ENCODE data around the gene CDH2.

Gene CDH2

DNA sequence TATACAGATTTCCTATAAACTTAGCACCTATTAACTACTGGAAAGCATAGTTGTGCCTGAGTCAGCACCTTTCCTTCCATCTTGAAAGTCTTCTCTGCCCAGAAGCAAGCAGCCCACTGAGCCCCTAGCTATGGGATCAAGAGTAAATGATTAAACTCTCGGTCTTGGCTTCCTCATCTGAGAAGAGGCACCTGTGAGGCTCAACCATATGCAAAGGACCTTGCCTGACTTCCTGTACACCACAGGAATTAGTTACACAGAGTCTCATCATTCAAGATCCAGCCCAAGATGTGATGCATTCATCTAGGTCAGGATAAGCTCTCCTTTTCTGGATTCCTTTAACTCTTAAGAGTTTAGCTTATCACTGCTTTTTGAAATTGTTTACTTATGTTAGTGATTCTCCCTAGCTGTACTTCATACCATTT lies 96.0 kb downstream of the CDH2 start:
- DNase-seq, result peak; percentile 45

DNA sequence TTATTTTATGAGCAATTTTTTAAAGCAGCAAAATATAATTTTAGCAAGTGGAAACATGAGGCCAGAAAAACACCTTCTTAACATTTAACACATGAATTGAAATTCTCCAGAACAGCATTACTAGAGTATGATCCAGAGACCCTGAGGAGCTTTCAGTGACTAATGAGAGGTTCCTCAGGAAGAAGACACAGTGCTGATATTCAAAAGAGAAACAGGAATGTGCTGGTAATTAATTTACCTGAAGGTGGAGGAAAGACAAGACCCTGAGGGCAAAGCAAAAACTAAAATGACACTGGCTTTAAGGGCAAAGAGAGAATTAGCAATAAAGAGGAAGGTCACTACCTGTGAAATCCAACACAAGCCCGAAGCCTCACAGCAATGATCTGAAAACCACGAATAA lies 97.0 kb downstream of the CDH2 start:
- no peak for DNase-seq

DNA sequence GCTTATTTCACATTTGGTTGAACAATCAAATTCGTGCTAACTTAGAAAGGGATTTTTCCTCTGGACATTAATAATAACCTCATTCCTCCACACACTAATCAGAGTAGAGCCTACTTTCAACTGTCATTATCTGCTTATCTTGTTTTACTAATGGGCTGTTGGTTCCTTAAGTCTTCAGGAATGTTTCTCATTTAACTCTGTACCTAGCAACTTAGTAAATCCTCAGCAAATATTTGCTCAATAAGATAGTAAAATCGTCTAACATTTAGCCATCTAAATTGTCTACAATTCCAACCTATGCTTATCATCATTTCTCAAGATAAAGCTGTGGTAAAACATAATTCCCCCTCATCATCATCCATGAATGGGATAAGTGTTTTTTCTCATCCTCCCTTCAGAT lies 98.1 kb downstream of the CDH2 start:
- DNase-seq, result peak; percentile 57

DNA sequence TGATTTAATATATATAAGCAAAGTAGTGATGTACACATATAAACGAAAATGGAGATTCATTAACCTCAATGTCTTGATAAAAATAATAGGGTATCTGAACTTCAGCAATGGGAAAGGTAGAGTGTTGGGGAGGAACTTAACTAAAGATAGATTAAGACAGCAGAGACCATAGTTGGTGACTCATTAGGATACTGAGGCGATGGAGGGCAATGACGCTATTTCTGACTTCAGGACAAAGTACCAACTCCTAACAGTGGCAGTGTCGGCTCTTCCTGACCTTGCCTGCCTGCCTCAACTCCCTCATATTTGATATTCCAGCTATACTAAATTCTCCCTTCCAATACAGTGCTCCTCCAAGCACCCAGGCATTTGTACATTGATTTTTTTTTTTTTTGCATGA lies 98.6 kb downstream of the CDH2 start:
- no peak for DNase-seq

DNA sequence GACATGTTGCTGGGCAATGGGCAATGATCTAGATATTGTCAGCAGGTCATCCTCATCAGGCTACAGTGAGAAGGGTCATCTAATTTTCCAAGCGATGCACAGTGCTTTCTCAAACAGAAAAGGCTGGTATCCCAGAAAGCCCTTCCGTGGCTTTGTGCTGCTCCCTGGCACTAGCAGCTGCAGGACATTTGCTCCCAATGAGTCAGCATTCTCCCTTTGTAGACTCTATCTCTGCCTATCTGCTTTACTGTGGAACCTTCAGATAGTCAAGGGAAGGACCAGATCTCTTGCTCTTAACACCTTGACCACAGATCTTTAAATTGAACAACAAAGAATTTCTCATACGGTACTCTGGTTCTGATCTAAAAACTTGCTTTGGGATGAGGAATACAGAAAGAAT lies 101.4 kb downstream of the CDH2 start:
- DNase-seq, result peak; percentile 46

DNA sequence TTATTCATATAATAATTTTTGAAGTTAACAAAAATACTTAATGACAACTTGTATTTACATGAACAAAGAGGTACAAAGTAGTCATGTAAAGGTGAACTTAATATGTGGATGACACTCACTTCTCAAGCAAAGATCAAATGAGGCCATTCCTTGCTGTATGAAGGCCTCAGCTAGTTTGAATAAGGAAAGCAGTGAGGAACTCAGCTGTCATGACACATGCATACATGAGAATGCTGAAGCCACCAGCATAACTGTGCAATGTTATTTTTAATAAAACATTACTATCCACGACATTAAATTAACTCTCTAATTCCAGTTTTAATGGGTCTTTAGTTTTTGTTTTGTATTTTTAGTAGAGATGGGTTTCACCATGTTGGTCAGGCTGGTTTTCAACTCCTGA lies 102.9 kb downstream of the CDH2 start:
- peak; percentile 18 for DNase-seq

DNA sequence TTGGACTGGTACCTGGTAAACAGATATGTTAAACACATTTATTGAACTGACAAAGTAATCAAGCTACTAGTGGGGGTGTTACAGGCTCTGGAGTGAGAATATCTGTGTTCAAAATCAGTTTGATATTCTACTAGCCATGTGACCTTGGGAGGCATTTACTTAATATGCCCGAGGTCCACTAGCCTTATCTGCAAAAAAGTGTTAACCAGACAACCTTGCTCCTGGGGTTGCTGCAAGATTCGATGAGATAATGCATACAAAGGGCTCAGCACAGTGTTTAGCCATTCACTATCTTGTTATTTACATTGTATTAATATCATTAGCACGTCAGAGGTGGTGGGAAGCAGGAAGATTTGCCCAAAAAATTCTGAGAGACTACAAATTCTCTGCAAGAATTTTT lies 103.3 kb downstream of the CDH2 start:
- DNase-seq, result no peak

DNA sequence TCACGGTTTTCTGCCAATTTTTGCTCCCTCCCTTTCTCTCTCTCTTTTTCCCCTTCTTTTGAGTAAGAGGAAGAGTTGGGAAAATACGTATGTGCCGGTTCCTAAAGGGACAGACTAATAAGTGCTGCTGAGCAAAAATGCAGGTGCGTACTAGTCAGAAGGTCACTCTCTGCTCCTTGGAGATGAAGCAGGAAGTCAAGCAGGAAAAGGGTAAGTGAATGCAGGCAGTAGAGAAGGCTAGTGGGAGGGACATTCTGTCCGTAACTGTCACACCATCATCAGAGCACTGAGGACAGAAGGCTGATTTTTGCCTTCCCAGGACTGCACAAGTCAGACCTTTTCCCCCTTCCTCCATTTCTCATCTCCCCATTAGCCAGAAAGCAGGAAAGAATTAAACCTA lies 105.7 kb downstream of the CDH2 start:
- no peak for DNase-seq

DNA sequence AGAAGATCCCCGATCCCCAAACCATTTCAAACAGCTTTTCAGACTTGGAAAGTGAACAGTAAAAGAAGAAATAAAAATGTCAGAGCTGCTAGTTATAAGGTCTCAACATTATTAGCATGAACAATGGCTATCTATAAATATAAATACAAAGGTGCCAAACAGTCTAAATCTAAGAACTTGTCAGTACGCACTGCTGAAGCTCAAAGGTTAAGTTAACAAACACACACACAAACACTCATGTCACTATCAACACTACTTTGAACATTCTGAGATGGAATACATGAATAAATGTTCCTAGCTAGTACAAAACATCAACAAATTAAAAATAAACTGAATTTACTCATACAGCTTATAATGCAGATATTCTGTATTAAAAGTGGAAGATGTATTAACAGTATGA lies 108.7 kb downstream of the CDH2 start:
- DNase-seq, result no peak

DNA sequence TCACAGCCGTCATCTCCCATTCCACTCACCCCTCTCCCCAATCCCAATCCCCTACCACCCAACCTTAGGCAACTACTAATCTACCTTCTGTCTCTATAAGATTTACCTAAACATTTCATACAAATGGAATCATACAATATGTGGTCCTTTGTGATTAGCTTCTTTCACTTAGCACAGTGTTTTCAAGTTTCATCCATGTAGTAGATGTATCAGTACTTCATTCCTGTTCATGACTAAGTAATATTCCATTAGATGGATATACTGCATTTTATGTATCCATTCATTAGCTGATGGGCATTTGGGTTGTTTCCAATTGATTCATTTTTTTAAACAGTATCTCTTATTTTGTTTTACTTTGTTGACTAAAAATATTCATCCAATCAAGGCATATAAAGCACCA lies 109.6 kb downstream of the CDH2 start:
- no peak for DNase-seq

DNA sequence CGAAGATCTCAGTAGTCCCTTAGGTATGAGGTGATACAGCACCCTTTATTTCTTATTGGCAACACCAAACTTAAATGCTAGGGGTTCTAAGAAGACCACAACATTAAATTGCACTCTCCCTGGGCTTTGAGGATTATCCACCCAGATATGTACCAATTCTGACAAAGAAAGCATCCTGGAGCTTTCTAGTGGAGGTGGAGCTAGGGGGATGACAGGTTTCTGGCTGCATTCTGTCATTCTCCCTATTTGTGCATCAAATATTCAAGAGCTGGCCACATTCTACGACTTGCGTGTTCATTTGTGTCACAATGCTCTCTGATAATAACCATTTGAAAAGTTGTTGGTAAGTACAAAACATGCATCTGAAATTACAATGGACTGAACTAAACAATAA lies 111.1 kb downstream of the CDH2 start:
- DNase-seq, result no peak

DNA sequence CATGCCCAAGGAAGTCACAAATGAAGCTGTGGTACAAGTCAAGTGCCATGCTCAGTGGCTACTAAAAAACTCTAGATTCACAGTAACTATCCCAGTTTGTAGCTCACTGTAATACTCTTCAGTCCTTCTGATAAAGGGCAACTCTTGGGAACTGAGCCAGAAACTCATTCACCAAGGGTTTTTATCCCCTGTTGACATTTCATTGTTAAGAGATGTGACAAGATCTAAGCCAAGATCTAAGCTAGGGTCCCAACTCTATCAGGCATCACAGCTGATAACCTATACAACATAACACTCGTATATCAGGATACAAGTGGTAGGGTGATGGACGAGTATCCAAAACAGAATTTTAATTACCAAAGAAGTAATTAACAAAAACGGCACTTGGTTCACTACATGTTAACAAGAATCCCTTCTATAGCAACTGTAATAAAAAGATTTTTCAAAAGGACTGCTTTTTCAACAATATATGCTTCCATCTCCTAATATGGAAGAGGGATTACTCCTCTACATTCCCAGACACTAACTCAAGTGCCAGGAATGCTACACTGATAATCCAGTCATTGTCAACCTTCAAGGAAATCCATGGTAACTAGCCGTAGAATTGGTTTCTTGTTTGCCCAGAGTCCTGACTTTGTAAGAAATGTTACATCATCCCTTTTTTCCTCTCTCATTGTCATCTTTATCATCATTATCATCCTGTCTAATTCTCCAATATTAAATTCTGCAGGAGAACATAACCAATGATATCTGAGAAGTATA lies 111.7 kb downstream of the CDH2 start:
- DNase-seq, result peak; percentile 98

DNA sequence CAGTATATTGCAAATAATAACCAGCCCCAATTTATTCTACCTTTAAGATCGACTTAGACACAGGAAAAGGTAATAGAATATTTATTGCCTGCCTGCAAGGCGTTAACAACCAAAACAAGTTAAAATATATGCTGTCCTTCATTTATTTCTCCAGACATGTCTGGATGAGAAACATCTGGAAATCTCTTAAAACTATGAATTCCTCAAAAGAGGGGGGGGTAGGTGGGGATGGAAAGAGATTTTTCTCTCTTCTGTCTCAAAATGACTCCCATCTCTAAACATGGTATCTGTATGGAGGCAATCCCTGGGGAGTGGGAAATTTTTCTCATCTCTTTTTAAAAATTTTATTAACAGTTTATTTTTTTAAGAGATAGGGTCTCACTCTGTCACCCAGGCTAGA lies 113.0 kb downstream of the CDH2 start:
- peak; percentile 62 for DNase-seq

DNA sequence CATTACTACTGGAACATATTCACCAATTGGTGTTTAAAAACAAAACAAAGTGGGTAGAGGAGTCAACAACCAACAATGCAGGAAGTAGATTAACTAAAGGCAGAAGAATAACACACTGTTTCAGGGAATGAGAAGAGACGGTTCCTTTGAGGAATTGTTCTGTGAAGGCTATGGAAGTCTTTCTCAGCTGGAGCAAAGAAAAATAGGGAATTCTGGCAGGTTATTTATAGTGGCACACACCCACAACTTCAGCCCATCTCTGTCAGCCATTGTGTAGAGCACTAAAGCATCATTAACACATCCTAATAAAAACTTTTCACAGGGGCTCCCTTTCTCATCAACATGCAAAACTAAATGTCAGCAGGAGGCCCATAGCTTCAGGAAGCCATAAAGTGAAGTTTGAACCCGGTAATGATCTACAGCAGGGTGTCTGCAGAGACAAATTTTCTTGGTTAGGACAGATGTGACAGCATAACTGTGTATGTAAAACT lies 113.6 kb downstream of the CDH2 start:
- DNase-seq, result peak; percentile 76

DNA sequence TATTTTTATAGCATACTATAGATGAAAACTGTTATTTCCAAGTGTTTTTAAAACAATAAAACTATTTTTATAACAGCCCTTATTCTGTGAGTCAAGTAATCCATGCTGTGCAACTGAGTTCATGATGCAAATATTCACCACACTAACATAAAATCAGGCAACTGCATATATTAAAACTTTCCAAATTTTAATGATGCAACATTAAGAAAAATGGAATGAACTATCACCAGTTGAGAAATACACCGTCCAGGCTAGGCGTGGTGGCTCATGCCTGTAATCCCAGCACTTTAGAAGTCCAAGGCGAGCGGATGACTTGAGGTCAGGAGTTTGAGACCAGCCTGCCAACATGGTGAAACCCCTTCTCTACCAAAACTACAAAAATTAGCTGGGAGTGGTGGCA lies 114.5 kb downstream of the CDH2 start:
- peak; percentile 76 for DNase-seq

DNA sequence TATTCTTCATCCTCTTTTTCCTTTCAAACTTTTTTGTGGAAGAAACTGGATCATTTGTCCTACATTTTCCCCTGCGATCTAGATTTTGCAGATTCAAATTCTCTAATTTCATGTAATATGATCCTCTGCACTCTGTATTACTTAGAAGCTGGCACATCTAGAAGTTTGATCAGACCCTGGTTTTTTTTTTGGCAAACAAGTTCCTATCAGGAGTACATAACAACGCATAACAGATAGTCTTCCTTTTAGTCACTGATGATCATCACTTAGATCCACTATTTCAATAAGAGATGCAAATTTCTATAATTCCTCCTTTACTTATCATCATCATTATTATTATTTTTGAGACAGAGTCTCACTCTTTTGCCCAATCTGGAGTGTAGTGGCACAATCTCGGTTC lies 117.1 kb downstream of the CDH2 start:
- DNase-seq, result no peak

DNA sequence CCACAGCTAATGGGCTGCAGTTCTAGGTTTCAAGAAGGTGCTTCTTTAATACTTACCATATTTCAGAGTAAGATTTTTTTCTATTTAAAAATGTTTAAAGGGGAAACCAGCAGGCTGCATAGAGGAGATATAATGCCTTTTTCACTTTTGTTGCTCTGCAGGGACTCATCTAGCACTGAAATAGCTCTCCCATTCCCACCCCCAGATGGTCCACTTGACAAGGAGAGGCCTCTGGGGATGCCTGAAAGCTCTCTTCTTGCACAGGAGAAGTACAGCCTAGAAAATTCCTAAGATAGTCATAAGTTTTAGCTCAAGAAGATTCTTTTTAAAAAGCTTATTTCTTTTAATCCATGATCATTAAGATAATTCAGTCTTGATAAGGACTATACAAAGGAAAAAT lies 126.4 kb downstream of the CDH2 start:
- no peak for DNase-seq

DNA sequence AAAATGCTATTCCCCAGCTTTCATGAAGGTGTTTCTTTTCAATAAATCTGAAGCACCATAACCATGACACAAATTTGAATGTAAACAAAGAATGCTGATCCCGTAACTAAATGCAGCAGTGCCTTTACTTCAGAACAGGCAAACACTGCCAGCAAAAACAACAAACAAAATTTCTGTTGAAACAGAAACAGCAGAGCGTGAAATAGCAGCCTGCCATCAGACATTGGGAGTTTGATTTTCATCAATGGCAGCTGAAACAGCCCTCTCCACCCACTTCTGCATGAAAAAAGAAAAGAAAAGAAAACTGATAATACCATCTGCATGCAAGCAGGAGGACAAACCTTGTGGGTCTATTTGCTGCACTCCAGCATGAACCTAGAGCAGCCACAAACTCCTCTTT lies 128.3 kb downstream of the CDH2 start:
- DNase-seq, result no peak

DNA sequence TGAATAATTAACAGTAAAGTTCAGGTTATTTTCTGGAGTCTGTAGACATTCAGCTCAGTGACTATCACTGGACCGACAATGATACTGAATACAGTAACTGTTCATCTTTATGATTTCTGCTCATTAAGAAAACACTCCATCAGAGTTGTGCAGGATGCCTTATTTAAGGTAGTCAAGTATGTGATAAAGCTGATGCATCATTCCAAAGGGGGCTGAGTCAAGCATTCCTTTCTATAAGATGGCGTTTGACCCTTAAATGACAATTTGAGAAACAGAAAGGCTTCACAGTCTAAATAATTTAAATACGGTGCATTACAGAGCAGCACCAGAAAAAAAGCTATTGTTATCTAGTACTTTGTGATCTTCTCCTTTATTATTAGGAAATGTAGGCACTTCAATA lies 131.1 kb downstream of the CDH2 start:
- peak; percentile 76 for DNase-seq

DNA sequence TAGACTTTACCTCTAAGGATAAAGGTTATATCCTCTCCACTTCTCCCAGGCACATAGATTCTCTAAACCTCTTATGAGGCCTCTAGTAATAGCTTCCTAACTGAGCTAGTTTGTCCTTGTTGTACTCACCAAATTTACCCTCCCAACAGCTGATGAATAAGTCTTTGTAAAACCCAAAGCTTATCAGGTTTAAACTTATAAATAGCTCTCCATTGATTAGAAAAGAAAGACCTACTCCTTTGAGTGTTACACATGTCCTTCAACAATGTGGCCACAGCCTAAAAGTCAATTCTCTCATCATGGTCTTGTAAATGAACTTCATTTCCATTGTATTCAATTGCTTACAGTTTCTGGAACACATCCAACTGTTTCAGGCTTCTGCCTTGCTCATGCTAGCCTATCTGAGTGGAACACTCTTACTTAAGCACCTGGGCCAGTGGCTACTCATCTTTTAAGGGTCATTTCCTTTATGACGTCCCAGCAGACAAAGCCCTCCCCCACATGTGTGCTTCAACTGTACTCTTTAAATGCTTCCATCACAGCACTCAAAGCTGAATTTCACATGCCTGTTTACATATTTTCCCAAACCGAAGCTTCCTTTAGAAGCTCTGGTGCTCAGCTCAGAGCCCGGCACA lies 131.6 kb downstream of the CDH2 start:
- peak; percentile 67 for DNase-seq

DNA sequence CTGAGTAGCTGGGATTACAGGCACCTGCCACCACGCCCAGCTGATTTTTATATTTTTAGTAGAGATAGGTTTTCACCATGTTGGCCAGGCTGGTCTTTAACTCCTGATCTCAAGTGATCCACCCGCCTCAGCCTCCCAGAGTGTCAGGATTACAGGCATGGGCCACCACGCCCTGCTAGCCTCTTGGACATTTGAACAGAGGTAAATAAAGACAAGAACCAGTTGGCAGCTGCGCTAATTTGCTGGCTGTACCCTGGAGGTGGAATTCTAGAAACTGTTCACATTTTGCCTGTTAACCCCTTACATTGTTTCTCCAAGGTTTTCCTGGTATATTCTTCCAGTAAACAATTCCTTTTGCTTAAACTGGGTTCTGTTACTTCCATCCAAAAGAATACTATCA lies 132.9 kb downstream of the CDH2 start:
- no peak for DNase-seq

DNA sequence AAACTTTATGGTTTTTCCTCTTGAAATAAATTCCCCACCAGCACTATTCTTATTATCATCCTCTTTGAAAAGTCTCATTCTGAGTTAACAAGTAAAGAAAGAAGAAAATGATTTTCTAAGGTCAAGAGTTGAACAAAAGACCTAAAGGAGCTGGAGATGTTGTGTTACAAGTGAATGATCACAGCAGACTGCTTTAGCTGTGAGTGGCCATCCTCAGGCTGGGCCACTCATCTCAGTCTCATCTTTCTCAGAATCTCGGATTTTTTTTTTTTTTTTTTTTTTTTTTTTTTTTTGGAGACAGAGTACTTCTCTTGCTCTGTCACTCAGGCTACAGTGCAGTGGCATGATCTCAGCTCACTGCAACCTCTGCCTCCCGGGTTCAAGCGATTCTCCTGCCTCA lies 133.3 kb downstream of the CDH2 start:
- no peak for DNase-seq

DNA sequence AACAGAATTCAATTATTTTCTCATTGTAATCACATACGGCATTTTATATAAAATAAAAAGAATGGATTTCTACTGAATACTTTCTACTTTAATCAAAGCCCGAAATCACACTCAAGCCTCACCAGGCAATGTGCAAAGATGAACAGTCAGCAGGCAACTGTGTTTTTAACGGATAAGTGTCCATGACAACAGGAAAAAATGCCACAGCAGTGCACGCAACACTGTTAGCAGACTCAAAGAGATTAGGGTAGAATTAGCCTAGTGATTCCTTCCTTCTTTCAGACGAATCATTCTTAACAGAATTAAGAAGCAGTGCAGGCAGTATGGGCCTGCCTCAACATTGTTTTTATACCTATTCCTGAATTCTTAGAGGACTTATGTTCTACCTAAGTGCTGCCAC lies 135.6 kb downstream of the CDH2 start:
- peak; percentile 68 for DNase-seq

DNA sequence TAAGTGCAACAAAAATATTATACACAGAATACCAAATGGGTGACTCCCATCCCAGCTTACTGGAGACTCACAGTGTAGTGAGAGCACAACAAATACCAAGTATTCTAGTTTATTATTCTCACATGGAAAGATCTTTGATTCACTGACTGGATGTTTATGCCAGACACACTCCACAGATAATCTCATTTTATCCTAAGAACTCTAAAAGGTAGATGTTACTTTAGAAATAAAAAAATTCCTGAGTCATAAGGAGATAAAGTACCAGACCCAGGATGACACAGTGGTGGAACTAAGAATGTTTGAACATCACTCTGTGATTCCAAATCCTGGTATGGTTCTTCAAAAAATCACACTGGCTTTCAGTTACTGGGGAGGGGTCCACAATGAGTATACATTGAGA lies 136.2 kb downstream of the CDH2 start:
- DNase-seq, result no peak

DNA sequence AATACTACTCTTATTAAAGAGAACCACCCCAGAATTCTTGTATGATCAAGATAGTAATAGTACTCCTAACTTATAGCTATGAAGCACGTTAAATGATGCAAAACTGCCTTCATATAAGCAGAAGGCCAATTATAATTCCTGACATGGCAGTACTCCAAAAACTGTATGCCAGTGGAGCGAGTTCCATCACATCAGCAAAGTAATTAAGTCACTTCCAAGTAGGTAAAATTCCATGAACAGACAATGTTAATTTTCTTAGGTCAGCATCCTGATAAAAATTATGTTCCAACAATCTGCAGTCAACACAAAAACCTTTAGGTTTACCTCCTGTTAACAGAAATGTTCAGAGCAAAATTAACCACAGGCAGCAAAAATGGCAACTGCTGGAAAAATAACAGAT lies 136.7 kb downstream of the CDH2 start:
- no peak for DNase-seq

All from fibroblast of skin of right biceps (primary cell).